Measurements from ENCODE around the gene SERPINB6. TPM values are rescaled to one million over a fixed set of nuclear protein-coding genes. Genes with fewer than 3 reads are reported as not detected.

The SERPINB6 gene
- total and polyA plus RNA-seq, 9 of the 15 experiments (the other 6 are each of a cell fraction or from before 2014, with no cell fraction given): 86.6 to 211 (median 143) TPM

GRCh38 chr6:2942914-2943563 lies 28.3 kb downstream of the SERPINB6 start (continued):
- TF ChIP-seq SRSF9 (IDR thresholded peaks at IDR 0.05; ENCODE audit: borderline replicate concordance, low read depth, low read length) (no peak), FOXP1 (CRISPR knock-in tag; IDR thresholded peaks at IDR 0.05) (no peak), ARID1B (IDR thresholded peaks at IDR 0.05) (no peak; the same call in 1 of the 2 replicates), TAF9B (IDR thresholded peaks at IDR 0.05; ENCODE audit: partially characterized antibody) (no peak), TCF3 (CRISPR knock-in tag; IDR thresholded peaks at IDR 0.05) (peak; percentile 38; the same call in 1 of the 2 replicates), XRCC4 (IDR thresholded peaks at IDR 0.05; ENCODE audit: extremely low read depth, insufficient read depth, insufficient read length) (no peak), SMARCC2 (IDR thresholded peaks at IDR 0.05; ENCODE audit: low read depth) (no peak), ZFPM2 (CRISPR knock-in tag; IDR thresholded peaks at IDR 0.05) (no peak), OTX1 (CRISPR knock-in tag; IDR thresholded peaks at IDR 0.05) (no peak), GTF2A2 (tag; IDR thresholded peaks at IDR 0.05) (no peak), GATAD2A (IDR thresholded peaks at IDR 0.05) (no peak), POLR2B (IDR thresholded peaks at IDR 0.05; ENCODE audit: low read depth, partially characterized antibody) (peak; percentile 1), NR2F6 (CRISPR knock-in tag; IDR thresholded peaks at IDR 0.05) (no peak), CCAR2 (IDR thresholded peaks at IDR 0.05; ENCODE audit: low read depth, low read length) (no peak), BCLAF1 (IDR thresholded peaks at IDR 0.05; ENCODE audit: borderline replicate concordance in 1 of 2, control insufficient read depth in 1 of 2, low read depth in 2 of 2, low read length in 1 of 2) (no peak), USF1 (CRISPR knock-in tag; IDR thresholded peaks at IDR 0.05) (no peak), HIVEP1 (CRISPR knock-in tag; IDR thresholded peaks at IDR 0.05) (no peak), MYNN (IDR thresholded peaks at IDR 0.05) (no peak), MYNN (CRISPR knock-in tag; IDR thresholded peaks at IDR 0.05) (no peak), MBD2 (IDR thresholded peaks at IDR 0.05; ENCODE audit: borderline replicate concordance, low read depth) (no peak), ZBTB33 (CRISPR knock-in tag; IDR thresholded peaks at IDR 0.05) (peak; percentile 17; the same call in 1 of the 2 replicates), ZNF561 (CRISPR knock-in tag; conservative IDR thresholded peaks at IDR 0.05) (no peak), BRD4 (IDR thresholded peaks at IDR 0.05) (no peak), MEIS2 (IDR thresholded peaks at IDR 0.05; ENCODE audit: partially characterized antibody) (peak; percentile 69), ARNT (IDR thresholded peaks at IDR 0.05) (no peak)

Data from K562 (cell line).